Measurements from ENCODE around the gene CHAMP1. TPM values are rescaled to one million over a fixed set of nuclear protein-coding genes. Genes with fewer than 3 reads are reported as not detected.

Gene CHAMP1
- total and polyA plus RNA-seq, 3 donors from 2014 or later: 15.0 to 21.7 (median 19.2) TPM

GRCh38 chr13:114318624-114319023 lies 4.3 kb downstream of the CHAMP1 start:
- Histone ChIP-seq H3K27ac (no peak overlapping the region), H3K4me1 (peaks cover 6% of the 10 kb centered on the region), H3K4me3 (no peak overlapping the region), H3K9me3 (no peaks in the 10 kb centered on the region), H3K36me3 (ENCODE audit: low read depth, missing control alignments) (no peaks in the 10 kb centered on the region), H3K27me3 (no peaks in the 10 kb centered on the region)
- intact Hi-C loops (cut with DNase I; ENCODE audit: low total_unique reads): no loop called here
- WGBS, 2 donors: 40 to 50% methylated on average over 1 of the region's 1 CpG
- TF ChIP-seq POLR2A (IDR thresholded peaks at IDR 0.05): no peak
- TF ChIP-seq CTCF (IDR thresholded peaks at IDR 0.05): no peak
- no peak for DNase-seq

- DNase-seq: no peak
- H3K4me1 ChIP-seq: peaks cover 4% of the 10 kb centered on the region
- 89% methylated on average over 3 of the region's 3 CpGs for WGBS, 2 donors
- intact Hi-C loops (cut with DNase I; ENCODE audit: low total_unique reads): no loop called here
- H3K9me3 ChIP-seq: no peaks in the 10 kb centered on the region
- TF ChIP-seq CTCF (IDR thresholded peaks at IDR 0.05) (no peak), POLR2A (IDR thresholded peaks at IDR 0.05) (no peak)
- H3K36me3 ChIP-seq (ENCODE audit: low read depth, missing control alignments): no peaks in the 10 kb centered on the region
- no peak overlapping the region for H3K27ac ChIP-seq
- no peak overlapping the region for H3K4me3 ChIP-seq
- no peaks in the 10 kb centered on the region for H3K27me3 ChIP-seq
These were observed 5.2 kb downstream of the CHAMP1 start for GRCh38 chr13:114319441-114319913.

GRCh38 chr13:114320065-114320464 lies 5.8 kb downstream of the CHAMP1 start:
- H3K4me1 ChIP-seq: peaks cover 4% of the 10 kb centered on the region
- H3K27ac ChIP-seq: no peak overlapping the region
- intact Hi-C loops (cut with DNase I; ENCODE audit: low total_unique reads): no loop called here
- no peaks in the 10 kb centered on the region for H3K36me3 ChIP-seq (ENCODE audit: low read depth, missing control alignments)
- no peak for TF ChIP-seq POLR2A (IDR thresholded peaks at IDR 0.05)
- no peak for TF ChIP-seq CTCF (IDR thresholded peaks at IDR 0.05)
- H3K9me3 ChIP-seq: no peaks in the 10 kb centered on the region
- no peak overlapping the region for H3K4me3 ChIP-seq
- no peaks in the 10 kb centered on the region for H3K27me3 ChIP-seq
- DNase-seq: no peak

DNA sequence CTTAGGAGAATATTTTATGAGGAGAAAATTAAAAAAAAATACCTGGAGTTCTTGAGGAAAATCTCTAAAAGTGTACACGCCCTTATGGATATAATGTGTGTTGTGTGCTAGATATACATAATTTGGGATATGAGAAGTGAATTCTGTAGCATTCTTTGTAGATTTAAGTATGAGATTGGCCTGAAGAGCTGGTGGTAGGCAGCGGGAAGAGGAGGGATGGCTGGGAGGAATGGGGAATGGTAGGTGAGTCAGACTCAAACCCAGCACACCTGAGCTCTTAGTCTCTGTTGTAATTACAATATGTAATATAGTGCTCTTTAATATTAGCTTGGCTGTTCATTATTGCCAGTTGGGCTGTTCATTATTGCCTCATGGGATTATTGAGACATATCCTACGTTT lies 7.0 kb downstream of the CHAMP1 start:
- Histone ChIP-seq H3K27me3 (no peaks in the 10 kb centered on the region), H3K4me1 (no peaks in the 10 kb centered on the region), H3K9me3 (no peaks in the 10 kb centered on the region), H3K36me3 (ENCODE audit: low read depth, missing control alignments) (no peaks in the 10 kb centered on the region), H3K27ac (no peak overlapping the region), H3K4me3 (no peak overlapping the region)
- WGBS, 2 donors: 96 to 97% methylated on average over 3 of the region's 3 CpGs
- intact Hi-C loops (cut with DNase I; ENCODE audit: low total_unique reads): no loop called here
- DNase-seq: no peak
- TF ChIP-seq POLR2A (IDR thresholded peaks at IDR 0.05) (no peak), CTCF (IDR thresholded peaks at IDR 0.05) (no peak)

DNA sequence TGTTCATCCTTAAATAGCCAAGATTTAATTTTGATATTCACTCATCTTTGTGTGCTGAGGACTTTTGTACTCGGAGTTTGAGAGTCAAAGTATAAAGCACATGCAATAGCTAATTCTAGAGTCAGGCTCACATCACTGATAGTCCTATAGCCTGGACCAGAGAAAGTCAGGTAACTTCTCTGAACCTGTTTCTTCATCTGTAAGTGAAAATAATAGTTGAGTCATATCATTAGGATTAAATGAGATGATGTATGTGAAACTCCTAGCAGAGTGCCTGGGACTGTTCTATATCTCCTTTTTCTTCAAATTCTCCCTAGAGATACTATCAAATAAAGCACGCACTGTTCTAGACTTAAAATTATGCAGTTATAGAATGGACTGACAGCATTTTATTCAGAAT lies 9.0 kb downstream of the CHAMP1 start:
- no peaks in the 10 kb centered on the region for H3K9me3 ChIP-seq
- no peak overlapping the region for H3K27ac ChIP-seq
- no peaks in the 10 kb centered on the region for H3K36me3 ChIP-seq (ENCODE audit: low read depth, missing control alignments)
- intact Hi-C loops (cut with DNase I; ENCODE audit: low total_unique reads): no loop called here
- whole genome bisulfite sequencing, 2 donors: 91 to 99% methylated on average over 2 of the region's 2 CpGs
- DNase-seq: no peak
- no peaks in the 10 kb centered on the region for H3K4me1 ChIP-seq
- TF ChIP-seq POLR2A (IDR thresholded peaks at IDR 0.05): no peak
- TF ChIP-seq CTCF (IDR thresholded peaks at IDR 0.05): no peak
- H3K4me3 ChIP-seq: no peak overlapping the region
- H3K27me3 ChIP-seq: no peaks in the 10 kb centered on the region
